ENCODE measurements around the gene LRRC1. TPM values are rescaled to one million over a fixed set of nuclear protein-coding genes. Genes with fewer than 3 reads are reported as not detected.

The LRRC1 gene
- total and polyA plus RNA-seq, 2 donors (not counting 3 experiments of a cell fraction or from before 2014, with no cell fraction given): 5.6 to 11.7 TPM

- POLR2A ChIA-PET: no interaction called here
- TF ChIP-seq MAX (IDR thresholded peaks at IDR 0.05; ENCODE audit: insufficient read depth, insufficient read length) (no peak), CTCF (IDR thresholded peaks at IDR 0.05; ENCODE audit: extremely low read depth in 1 of 2, insufficient read depth in 1 of 2, low read depth in 1 of 2, low read length in 2 of 2) (no peak), POLR2A (IDR thresholded peaks at IDR 0.05; ENCODE audit: low read depth, low read length) (no peak), MYC (IDR thresholded peaks at IDR 0.05; ENCODE audit: low read depth, low read length) (no peak), EZH2 (IDR thresholded peaks at IDR 0.05; ENCODE audit: borderline replicate concordance, low read depth, low read length, severe bottlenecking) (no peak), GATA2 (IDR thresholded peaks at IDR 0.05; ENCODE audit: insufficient read depth, insufficient read length, low read depth, low read length) (no peak), JUN (IDR thresholded peaks at IDR 0.05; ENCODE audit: borderline replicate concordance, insufficient read depth, insufficient read length, low read depth) (no peak), POLR2AphosphoS5 (IDR thresholded peaks at IDR 0.05; ENCODE audit: insufficient read depth, low read depth, low read length) (no peak), FOS (IDR thresholded peaks at IDR 0.05; ENCODE audit: borderline replicate concordance, insufficient read depth, low read length) (no peak)
- BruUV-seq (replicated peaks): no TSS peak
These were observed 55.7 kb downstream of the LRRC1 start for GRCh38 chr6:53850527-53850926.

More at GRCh38 chr6:53850527-53850926, 55.7 kb downstream of the LRRC1 start:
- intact Hi-C loops (cut with micrococcal nuclease): no loop called here
- Histone ChIP-seq H3K9ac (replicated peaks; ENCODE audit: extremely low read depth, insufficient read depth, low read length) (no peak overlapping the region), H3K9me1 (replicated peaks; ENCODE audit: control insufficient read depth, extremely low read depth, insufficient read depth, low read length) (no peaks in the 10 kb centered on the region), H3K27me3 (ENCODE audit: control insufficient read depth in 2 of 2, insufficient read depth in 2 of 2, low read length in 2 of 2) (no peaks in the 10 kb centered on the region), H3K4me3 (replicated peaks in 1 of 3; ENCODE audit: insufficient read depth in 1 of 3, low read depth in 1 of 3, low read length in 3 of 3) (no peak overlapping the region), H3K4me2 (ENCODE audit: insufficient read depth, low read length) (no peak overlapping the region), H3K9me3 (replicated peaks; ENCODE audit: control insufficient read depth, insufficient read depth, low read length) (no peaks in the 10 kb centered on the region), H3K79me2 (ENCODE audit: control insufficient read depth, insufficient read depth, low read length) (peaks cover 1% of the 10 kb centered on the region), H3K27ac (ENCODE audit: insufficient read depth, low read depth, low read length) (no peak overlapping the region), H4K20me1 (replicated peaks; ENCODE audit: control insufficient read depth, extremely low read depth, insufficient read depth, low read length) (peaks cover 2% of the 10 kb centered on the region), H3K36me3 (ENCODE audit: control insufficient read depth in 2 of 2, extremely low read depth in 1 of 2, insufficient read depth in 2 of 2, low read length in 2 of 2) (no peaks in the 10 kb centered on the region), H3K4me1 (ENCODE audit: control insufficient read depth, extremely low read depth, insufficient read depth, low read length) (no peaks in the 10 kb centered on the region), H2AFZ (ENCODE audit: low read depth, low read length) (no peak overlapping the region)
- DNase-seq (ENCODE audit: low read depth, low spot score) (no peak), FAIRE-seq (no peak)
- dilution Hi-C loops (cut with MboI; ENCODE audit: extremely low pct_ligation_motif_present, low sequenced_read_pairs): no loop called here
- CTCF ChIA-PET: interaction anchor here (0.6 to 2.1 kb wide), 6 partner anchors 10 to 132 kb away, joined by 3 to 9 read pairs (median 4); no protein-coding TSS in a partner anchor
